ENCODE measurements around the gene METTL8. TPM values are rescaled to one million over a fixed set of nuclear protein-coding genes. Genes with fewer than 3 reads are reported as not detected.

The METTL8 gene
- polyA plus RNA-seq, 3 donors: 3.3 to 9.8 (median 6.9) TPM

DNA sequence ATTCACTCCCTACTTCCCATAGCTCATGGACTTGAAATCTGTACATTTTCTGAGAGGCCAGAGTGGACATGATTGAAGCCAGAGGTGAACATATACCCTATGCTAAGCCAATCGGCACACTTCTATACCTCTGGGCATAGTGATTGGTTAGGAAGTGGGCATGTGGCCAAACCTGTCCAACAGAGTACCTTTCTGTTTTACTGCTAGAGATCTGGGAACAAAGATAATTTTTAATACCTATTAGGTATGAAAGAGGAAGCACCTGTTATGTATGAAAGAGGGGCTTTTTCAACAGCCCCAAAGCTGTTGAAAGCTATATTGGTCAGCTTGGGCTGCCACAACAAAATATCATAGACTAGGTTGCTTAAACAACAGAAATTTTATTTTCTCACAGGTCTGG, 27.7 kb downstream of the METTL8 start:
- no peaks in the 10 kb centered on the region for H3K9me3 ChIP-seq (replicated peaks in 1 of 2; ENCODE audit: control insufficient read depth in 1 of 2, insufficient read depth in 1 of 2, low read length in 2 of 2)
- Mint-ChIP-seq H3K27me3 (ENCODE audit: low read depth in 3 of 3) (no peaks in the 10 kb centered on the region), H3K27ac (no peak overlapping the region), H3K36me3 (peaks cover 2 to 5% of the 10 kb centered on the region in 2 donors), H3K9me3 (peaks cover 0 to 5% (median 2%) of the 10 kb centered on the region in 7 donors), H3K4me3 (no peak overlapping the region), H3K4me1 (peaks cover 12% of the 10 kb centered on the region)
- peaks cover 0 to 3% of the 10 kb centered on the region in 2 donors for H3K4me1 ChIP-seq (ENCODE audit: control insufficient read depth in 1 of 2, insufficient read depth in 2 of 2, low read length in 2 of 2)
- no peaks in the 10 kb centered on the region for H4K20me1 ChIP-seq (ENCODE audit: insufficient read depth, low read length)
- no peaks in the 10 kb centered on the region for H3K36me3 ChIP-seq (replicated peaks in 1 of 2; ENCODE audit: control insufficient read depth in 1 of 2, insufficient read depth in 2 of 2, low read length in 2 of 2)
- no peaks in the 10 kb centered on the region for H3K79me2 ChIP-seq (ENCODE audit: insufficient read depth, low read length)
- no peak overlapping the region for H3K4me2 ChIP-seq (replicated peaks; ENCODE audit: extremely low read depth, low read length, poor library complexity, severe bottlenecking)
- DNase-seq: no peak
- H2AFZ ChIP-seq (ENCODE audit: insufficient read depth, low read depth, low read length, poor library complexity, severe bottlenecking): no peak overlapping the region
- WGBS (ENCODE audit: insufficient coverage): no CpG with 5 or more reads among the region's 1 CpG
- no peak overlapping the region for H3K27ac ChIP-seq (ENCODE audit: low read depth in 1 of 2, low read length in 2 of 2)
- no peak overlapping the region for H3K9ac ChIP-seq (ENCODE audit: insufficient read depth, low read length, poor library complexity, severe bottlenecking)
- H3K27me3 ChIP-seq (ENCODE audit: control insufficient read depth in 2 of 2, insufficient read depth in 2 of 2, low read length in 2 of 2): no peaks in the 10 kb centered on the region
- intact Hi-C loops (cut with micrococcal nuclease): no loop called here
- TF ChIP-seq, protein P1, sequence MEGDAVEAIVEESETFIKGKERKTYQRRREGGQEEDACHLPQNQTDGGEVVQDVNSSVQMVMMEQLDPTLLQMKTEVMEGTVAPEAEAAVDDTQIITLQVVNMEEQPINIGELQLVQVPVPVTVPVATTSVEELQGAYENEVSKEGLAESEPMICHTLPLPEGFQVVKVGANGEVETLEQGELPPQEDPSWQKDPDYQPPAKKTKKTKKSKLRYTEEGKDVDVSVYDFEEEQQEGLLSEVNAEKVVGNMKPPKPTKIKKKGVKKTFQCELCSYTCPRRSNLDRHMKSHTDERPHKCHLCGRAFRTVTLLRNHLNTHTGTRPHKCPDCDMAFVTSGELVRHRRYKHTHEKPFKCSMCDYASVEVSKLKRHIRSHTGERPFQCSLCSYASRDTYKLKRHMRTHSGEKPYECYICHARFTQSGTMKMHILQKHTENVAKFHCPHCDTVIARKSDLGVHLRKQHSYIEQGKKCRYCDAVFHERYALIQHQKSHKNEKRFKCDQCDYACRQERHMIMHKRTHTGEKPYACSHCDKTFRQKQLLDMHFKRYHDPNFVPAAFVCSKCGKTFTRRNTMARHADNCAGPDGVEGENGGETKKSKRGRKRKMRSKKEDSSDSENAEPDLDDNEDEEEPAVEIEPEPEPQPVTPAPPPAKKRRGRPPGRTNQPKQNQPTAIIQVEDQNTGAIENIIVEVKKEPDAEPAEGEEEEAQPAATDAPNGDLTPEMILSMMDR (IDR thresholded peaks at IDR 0.05): no peak
- no peak overlapping the region for H3K4me3 ChIP-seq (replicated peaks in 1 of 3; ENCODE audit: low read depth in 2 of 3, low read length in 3 of 3)

DNA sequence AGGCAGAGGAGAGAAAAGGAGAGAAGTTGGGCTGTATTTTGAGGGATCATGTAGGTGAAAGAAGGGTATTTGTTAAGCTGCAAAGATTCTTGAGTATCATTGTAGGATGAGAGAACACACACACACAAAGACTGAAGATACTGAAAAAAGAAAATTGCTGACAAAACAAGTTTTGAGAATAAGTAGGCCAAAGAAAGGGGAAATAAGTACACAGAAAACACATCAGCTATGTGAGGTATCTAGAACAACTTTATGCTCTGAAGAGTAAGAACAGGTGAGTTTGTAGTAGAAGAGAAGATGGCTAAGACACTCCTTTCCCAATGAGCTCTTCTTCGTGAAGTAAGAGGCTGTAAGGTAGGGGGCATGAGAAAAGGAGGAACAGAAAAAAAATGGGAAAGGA, 28.2 kb downstream of the METTL8 start:
- no peaks in the 10 kb centered on the region for H3K79me2 ChIP-seq (ENCODE audit: insufficient read depth, low read length)
- intact Hi-C loops (cut with micrococcal nuclease): no loop called here
- H3K4me3 Mint-ChIP-seq: no peak overlapping the region
- H3K4me1 ChIP-seq (ENCODE audit: control insufficient read depth in 1 of 2, insufficient read depth in 2 of 2, low read length in 2 of 2): peaks cover 0 to 3% of the 10 kb centered on the region in 2 donors
- H4K20me1 ChIP-seq (ENCODE audit: insufficient read depth, low read length): no peaks in the 10 kb centered on the region
- no peaks in the 10 kb centered on the region for H3K36me3 ChIP-seq (replicated peaks in 1 of 2; ENCODE audit: control insufficient read depth in 1 of 2, insufficient read depth in 2 of 2, low read length in 2 of 2)
- TF ChIP-seq, protein P1 (IDR thresholded peaks at IDR 0.05): no peak
- no CpG with 5 or more reads among the region's 1 CpG for WGBS (ENCODE audit: insufficient coverage)
- no peak for DNase-seq
- H3K36me3 Mint-ChIP-seq: peaks cover 2 to 5% of the 10 kb centered on the region in 2 donors
- H3K9me3 ChIP-seq (replicated peaks in 1 of 2; ENCODE audit: control insufficient read depth in 1 of 2, insufficient read depth in 1 of 2, low read length in 2 of 2): no peaks in the 10 kb centered on the region
- H3K4me2 ChIP-seq (replicated peaks; ENCODE audit: extremely low read depth, low read length, poor library complexity, severe bottlenecking): no peak overlapping the region
- no peak overlapping the region for H3K27ac ChIP-seq (ENCODE audit: low read depth in 1 of 2, low read length in 2 of 2)
- H2AFZ ChIP-seq (ENCODE audit: insufficient read depth, low read depth, low read length, poor library complexity, severe bottlenecking): no peak overlapping the region
- peaks cover 12% of the 10 kb centered on the region for H3K4me1 Mint-ChIP-seq
- peaks cover 0 to 5% (median 2%) of the 10 kb centered on the region in 7 donors for H3K9me3 Mint-ChIP-seq
- H3K9ac ChIP-seq (ENCODE audit: insufficient read depth, low read length, poor library complexity, severe bottlenecking): no peak overlapping the region
- H3K4me3 ChIP-seq (replicated peaks in 1 of 3; ENCODE audit: low read depth in 2 of 3, low read length in 3 of 3): no peak overlapping the region
- no peaks in the 10 kb centered on the region for H3K27me3 Mint-ChIP-seq (ENCODE audit: low read depth in 3 of 3)
- peak overlapping the region in 2 of 7 donors; percentile 12 to 16 for H3K27ac Mint-ChIP-seq
- H3K27me3 ChIP-seq (ENCODE audit: control insufficient read depth in 2 of 2, insufficient read depth in 2 of 2, low read length in 2 of 2): no peaks in the 10 kb centered on the region

Data from CD14-positive monocyte (primary cell).